IPS-18c (cell line): ENCODE measurements around the gene ZFP36.

Experiments used
- H3K4me3 ChIP-seq: 2 replicates; pipeline ENCODE4 v1.7.0; 2013; ENCODE audit warnings: low read depth, mild to moderate bottlenecking, low read length, moderate library complexity; ENCODE audit not compliant: insufficient read depth
- H3K9me3 ChIP-seq: one replicate; pipeline ENCODE4 v1.6.1; 2013; ENCODE audit warnings: mild to moderate bottlenecking, low read length, moderate library complexity; ENCODE audit not compliant: control insufficient read depth, insufficient read depth

ZFP36 gene

DNA sequence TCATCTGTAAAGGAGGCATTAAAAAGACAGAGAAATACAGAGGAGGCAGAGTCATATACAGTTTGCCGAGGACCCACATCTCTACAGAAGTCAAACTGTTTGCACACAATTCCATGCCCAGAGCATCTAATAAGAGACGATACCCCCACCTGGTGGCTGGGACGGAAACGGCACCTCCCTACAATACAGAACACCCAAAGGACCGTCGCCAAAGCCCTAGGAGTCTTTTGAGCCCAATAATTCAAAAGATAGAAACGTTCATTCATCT is 5.1 kb downstream of the ZFP36 start:
- Histone ChIP-seq H3K9me3 (no peaks in the 10 kb centered on the region), H3K4me3 (peak overlapping the region; percentile 35; the same call in 1 of the 2 replicates)

DNA sequence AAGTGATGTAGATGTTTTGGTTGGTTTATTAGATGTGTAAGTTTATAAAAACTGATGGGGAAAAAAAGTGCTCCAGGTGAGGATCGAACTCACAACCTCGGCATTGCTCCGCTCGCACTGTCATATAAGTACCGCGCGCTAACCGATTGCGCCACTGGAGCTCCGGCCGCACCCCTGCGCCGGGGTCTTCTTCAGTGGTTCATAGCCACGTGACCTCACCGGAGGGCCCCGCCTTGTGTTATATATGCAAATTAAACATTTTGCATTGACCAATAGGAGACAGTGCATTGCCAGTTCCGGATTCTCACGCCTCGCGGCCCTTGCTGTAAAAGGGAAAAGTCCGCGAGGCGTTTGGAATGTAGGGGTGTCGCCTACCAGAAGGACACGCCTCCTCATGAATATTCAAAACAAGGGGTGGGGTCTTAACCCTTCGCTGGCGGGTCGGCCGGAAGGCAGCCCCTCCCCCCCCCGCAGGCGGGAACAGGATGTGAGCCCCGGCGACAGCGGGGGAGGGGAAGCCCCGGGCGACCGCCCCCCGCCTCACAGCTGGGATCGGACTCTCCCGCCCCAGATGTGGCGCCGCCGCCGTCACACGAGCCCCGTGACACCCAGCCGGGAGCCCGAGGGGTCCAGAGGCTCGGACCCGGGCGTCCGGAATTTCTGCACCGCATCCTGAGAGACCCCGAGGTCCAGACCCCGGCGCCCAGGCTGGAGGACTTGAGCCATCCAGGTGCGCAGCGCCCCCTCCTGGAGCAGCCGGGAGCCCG is 5.6 kb downstream of the ZFP36 start, which contains the start of gene PLEKHG2:
Gene PLEKHG2 (plus strand): TSS at position 570 of the 767 bp plus-strand sequence. CDS start 1,418 bp downstream, outside the sequence.
- Histone ChIP-seq H3K9me3 (no peaks in the 10 kb centered on the region), H3K4me3 (peak within 1 kb of the TSS; percentile 96)

DNA sequence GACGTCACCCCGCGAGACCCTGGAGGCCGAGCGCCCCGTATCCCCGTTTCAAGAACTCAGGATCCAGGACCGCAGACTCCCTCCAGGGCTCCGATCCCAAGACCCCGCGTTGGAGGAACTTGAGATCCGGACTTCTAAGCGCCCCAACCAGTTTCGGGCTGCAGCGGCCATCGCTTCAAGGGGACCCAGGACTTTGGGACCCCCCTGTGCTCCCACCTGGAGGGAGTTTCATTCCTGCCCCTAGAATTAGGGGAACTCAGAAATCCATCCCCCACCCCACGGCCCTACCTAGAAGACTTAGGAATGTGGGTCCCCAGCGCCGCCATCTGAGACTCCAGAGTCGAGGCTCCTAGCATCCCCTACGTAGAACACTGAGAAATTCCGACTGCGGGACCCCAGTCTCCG is 6.2 kb downstream of the ZFP36 start:
- no peaks in the 10 kb centered on the region for H3K9me3 ChIP-seq
- H3K4me3 ChIP-seq, result peak overlapping the region; percentile 96

DNA sequence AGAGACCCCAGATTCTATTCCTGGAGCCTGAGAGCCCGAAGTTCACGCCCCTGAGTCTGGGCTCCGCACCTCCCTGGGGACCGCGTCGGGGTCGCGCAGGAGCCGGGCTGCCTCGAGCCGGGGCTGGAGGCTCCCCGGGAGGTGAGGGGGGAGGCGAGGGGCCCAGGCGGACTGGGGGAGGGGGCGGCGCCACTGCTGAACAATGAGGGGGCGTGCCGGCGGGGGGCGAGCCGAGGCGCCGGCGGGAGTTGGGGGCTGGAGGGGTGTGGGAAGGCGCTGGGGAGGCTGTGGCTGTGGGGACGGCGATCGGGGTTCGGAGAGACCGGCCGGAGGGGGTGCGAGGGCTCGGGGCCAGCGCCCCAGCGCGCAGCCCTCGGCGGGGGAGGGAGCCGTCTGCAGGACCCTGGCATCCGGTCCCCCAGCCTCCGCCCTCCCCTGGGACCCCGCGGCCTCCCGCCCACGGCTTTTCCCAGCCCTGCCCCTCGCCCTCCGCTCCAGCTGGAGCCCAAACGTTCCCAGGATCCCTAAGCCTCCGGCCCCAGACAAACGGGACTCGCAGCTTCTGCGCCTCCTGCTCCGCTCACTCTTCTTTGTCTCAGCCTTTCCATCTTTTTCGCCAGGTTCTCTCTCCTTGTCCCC is 6.7 kb downstream of the ZFP36 start:
- peak overlapping the region; percentile 96 for H3K4me3 ChIP-seq
- no peaks in the 10 kb centered on the region for H3K9me3 ChIP-seq

DNA sequence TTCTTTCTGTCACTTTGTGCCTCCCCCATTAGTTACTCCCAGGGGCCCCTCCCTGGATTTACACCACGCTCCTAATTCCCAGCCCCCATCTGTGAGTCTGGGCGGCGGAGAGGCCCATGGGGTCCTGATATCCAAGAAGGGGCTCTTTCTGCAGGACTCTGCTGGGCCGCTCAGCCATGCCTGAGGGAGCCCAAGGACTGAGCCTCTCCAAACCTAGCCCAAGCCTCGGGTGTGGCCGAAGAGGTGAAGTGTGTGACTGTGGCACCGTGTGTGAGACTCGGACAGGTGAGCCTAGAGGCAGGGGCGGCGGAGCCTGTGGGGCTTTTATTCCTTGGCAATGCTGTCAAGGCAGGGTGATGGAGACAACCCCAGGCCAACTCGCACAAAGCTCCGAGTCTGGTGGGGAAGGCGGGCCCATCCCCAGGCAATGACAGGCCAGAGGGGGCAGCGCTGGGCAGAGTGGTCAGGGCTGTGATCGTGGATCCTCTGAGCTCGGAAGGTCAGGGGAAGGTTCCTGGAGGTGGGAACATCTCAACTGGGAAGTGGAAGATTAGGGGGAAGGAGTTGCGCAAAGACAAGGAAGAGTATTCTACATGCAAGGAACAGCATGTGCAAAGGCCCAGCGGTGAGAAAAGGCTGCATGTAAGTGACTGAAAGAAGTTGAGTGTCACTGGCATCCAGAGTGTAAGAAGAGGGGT is 7.4 kb downstream of the ZFP36 start:
- H3K9me3 ChIP-seq, result no peaks in the 10 kb centered on the region
- H3K4me3 ChIP-seq, result peak overlapping the region; percentile 96

DNA sequence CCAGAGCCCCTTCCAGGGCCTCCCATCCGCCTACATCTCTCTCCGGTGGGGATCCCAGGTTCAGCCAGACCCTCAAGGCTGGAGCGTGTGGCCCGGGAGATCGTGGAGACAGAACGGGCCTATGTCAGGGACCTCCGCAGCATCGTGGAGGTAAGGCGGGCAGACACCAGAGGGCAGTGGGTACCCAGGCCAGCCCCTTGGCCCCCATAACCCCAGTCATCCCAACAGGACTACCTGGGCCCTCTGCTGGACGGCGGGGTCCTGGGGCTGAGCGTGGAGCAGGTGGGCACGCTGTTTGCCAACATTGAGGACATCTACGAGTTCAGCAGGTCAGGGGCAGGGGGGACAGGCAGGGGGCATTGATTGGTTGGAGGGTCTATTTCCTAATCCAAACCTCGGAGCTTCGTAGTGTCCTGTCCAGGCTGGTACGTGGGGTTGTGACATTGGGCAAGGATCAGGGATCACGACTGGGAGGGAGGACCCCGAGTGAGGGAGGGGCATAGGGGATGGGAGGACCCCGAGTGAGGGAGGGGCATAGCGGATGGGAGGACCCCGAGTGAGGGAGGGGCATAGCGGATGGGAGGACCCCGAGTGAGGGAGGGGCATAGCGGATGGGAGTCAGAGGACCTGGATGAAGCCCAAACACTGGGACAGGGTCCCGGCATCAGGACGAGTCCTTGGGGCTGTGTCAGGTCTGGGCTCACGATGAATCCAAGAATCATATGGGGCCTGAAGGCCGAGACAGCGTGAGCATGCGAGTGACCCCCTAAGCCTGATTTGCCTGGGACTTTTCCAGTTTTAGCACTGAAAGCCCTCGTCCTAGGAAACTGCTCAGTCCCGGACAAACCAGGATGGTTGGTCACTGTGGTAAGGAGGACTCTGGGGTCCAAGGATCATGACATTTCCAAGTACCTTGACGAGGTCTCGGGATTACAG is 8.7 kb downstream of the ZFP36 start:
- Histone ChIP-seq H3K4me3 (peak overlapping the region; percentile 22; the same call in 1 of the 2 replicates), H3K9me3 (no peaks in the 10 kb centered on the region)

DNA sequence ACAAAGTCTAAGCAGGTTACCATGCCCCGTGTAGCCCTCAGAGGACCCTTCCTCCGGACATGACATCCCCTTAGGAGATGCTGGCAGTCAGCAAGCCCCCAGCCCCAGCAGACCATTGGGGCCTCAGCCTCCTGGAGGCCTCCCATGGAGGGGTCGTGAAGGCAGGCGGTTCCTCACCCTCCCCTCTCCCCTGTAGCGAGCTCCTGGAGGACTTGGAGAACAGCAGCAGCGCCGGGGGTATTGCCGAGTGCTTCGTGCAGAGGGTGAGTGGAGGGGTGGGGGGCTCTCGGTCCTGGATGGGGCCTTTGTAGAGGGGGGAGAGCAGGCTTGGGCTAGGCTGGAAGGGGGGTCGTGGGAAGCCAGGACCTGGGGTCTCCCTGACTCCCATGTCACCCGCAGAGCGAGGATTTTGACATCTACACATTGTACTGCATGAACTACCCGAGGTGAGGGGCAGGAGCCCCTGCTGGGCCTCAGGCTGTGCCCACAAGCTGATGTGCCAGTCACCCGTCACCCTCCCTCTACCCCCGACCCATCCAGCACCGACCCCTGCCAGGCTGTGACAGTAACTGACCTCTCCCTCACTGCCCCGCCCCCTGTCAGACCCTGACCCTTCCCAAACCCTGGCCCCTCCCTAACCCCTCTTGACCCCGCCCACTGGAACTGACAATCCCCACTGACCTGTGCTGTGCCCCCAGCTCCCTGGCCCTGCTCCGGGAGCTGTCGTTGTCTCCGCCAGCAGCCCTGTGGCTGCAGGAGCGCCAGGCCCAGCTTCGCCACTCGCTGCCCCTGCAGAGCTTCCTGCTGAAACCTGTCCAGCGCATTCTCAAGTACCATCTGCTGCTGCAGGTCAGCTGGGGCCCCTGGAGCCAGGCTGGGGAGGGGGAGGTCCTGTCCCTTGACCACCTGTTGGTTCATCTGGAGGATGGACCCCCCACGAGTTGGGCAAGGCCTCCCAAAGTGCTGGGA is 9.8 kb downstream of the ZFP36 start:
- no peak overlapping the region; the same call in 1 of the 2 replicates for H3K4me3 ChIP-seq
- H3K9me3 ChIP-seq, result no peaks in the 10 kb centered on the region

DNA sequence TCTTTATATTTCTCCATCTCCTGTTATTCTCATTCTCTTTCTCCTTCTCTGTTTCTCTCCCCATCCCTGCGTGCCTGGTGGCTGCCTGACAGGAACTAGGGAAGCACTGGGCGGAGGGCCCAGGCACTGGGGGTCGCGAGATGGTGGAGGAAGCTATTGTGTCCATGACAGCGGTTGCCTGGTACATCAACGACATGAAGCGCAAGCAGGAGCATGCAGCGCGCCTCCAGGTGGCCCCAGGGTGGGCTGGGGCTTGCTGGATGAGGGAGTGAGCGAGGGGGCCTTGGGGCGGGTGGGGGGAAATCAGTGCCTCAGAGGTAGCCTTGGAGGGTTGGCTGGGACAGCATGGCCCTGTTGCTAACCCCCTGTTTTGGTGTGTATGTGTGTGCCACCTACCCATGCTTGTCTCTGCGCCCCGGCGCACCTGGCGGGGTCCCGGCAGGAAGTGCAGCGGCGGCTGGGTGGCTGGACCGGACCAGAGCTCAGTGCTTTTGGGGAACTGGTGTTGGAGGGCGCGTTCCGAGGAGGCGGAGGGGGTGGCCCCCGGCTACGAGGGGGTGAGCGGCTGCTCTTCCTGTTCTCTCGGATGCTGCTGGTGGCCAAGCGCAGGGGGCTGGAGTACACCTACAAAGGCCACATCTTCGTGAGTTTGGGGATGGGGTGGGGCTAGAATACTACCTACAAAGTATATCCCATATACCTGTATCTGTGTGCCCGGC is 11.0 kb downstream of the ZFP36 start:
- H3K9me3 ChIP-seq, result no peaks in the 10 kb centered on the region
- H3K4me3 ChIP-seq, result no peak overlapping the region

DNA sequence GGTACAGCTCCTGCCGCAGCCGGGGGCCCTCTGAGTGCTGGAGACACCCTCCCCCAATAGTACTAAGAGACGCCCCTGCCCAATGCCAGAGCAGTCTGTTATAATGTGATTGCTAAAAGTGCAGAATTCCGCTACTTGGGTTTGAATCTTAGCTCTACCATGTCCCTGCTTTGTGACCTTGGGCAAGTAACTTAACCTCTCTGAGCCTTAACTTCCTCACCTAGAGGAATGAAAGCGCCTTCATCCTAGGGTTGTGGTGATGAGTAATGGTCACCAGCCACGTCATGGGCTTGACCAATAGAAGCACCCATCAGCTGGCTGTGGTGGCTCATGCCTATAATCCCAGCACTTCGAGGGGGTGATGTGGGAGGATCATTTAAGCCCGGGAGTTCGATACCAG is 12.4 kb downstream of the ZFP36 start:
- H3K9me3 ChIP-seq, result no peaks in the 10 kb centered on the region
- H3K4me3 ChIP-seq, result no peak overlapping the region

DNA sequence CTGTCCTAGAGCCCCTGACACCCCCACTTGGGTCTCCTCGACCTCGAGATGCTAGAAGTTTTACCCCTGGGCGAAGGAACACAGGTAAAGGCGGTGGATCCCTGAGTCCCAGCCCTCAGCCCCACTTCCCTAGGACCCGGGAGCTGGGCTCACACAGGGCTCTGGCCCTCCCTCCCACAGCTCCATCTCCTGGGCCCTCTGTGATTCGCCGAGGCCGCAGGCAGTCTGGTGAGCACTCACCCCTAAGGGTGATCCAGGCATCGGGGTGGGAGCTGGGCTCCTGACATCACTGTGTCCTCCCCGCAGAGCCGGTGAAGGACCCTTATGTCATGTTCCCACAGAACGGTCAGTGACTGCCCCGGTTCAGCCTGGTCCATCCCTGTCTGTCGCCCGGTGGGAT is 14.1 kb downstream of the ZFP36 start:
- H3K4me3 ChIP-seq, result no peak overlapping the region
- H3K9me3 ChIP-seq, result no peaks in the 10 kb centered on the region

DNA sequence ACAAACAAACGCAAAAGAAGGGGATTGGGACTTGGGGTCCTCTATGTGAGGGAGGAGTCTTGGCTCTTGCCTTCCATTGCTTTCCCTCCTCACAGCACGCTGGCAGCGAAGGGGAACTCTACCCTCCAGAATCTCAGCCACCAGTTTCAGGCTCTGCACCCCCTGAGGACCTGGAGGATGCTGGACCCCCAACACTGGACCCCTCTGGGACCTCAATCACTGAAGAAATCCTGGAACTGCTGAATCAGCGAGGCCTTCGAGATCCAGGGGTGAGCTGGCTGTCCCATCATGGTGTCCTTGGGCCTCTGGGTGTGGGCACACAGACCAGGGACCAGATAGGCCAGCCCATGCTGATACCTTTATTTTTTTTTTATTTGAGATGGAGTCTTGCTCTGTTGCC is 15.4 kb downstream of the ZFP36 start:
- Histone ChIP-seq H3K4me3 (no peak overlapping the region), H3K9me3 (no peaks in the 10 kb centered on the region)

DNA sequence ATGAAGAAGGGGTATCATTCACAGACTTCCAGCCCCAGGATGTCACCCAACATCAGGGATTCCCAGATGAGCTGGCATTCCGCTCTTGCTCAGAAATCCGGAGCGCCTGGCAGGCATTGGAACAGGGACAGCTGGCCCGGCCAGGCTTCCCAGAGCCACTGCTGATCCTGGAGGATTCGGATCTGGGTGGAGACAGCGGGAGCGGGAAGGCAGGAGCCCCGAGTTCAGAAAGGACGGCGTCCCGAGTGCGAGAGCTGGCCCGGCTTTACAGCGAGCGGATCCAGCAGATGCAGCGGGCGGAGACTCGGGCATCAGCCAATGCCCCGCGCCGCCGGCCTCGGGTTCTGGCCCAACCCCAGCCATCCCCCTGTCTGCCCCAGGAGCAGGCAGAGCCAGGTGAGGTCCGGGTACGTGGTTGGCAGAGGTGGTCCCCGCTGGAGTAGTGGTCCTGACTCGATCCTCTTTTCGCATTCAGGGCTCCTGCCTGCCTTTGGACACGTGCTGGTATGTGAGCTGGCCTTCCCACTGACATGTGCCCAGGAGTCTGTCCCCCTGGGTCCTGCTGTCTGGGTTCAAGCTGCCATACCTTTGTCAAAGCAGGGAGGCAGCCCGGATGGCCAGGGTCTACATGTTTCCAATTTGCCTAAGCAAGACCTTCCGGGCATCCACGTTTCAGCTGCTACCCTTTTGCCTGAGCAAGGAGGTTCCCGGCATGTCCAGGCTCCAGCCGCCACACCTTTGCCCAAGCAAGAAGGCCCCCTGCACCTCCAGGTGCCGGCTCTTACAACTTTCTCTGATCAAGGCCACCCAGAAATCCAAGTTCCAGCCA is 16.8 kb downstream of the ZFP36 start:
- H3K4me3 ChIP-seq, result no peak overlapping the region
- H3K9me3 ChIP-seq, result no peaks in the 10 kb centered on the region

DNA sequence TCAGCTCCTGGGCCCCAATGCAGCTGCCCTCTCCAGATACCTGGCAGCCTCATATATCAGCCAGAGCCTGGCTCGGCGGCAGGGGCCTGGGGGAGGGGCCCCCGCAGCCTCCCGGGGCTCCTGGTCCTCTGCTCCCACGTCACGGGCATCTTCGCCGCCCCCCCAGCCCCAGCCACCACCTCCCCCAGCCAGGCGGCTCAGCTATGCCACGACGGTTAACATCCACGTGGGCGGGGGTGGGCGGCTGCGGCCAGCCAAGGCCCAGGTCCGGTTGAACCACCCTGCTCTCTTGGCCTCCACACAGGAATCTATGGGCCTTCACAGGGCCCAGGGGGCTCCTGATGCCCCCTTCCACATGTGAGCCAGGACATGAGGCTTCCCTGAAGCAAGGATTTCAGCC is 18.3 kb downstream of the ZFP36 start:
- H3K9me3 ChIP-seq, result no peaks in the 10 kb centered on the region
- no peak overlapping the region for H3K4me3 ChIP-seq

DNA sequence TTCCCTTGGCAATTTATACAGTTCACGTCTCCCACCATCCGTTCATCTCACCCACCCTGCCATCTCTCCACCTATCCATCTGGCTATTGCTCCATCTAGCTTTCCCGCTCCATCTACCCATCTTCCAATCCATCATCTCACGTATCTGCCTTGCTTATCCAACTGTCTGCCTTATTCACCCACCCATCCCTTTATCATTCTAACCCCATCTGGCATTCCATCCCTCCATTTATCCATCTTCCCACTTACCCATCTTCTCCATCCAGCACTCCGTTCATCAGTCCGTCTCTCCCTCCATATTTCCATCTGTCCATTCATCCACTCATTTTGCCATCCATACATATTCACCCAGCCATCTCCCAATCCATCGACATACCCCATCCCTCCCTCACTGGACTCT is 19.1 kb downstream of the ZFP36 start:
- H3K4me3 ChIP-seq, result no peak overlapping the region
- H3K9me3 ChIP-seq, result no peaks in the 10 kb centered on the region

DNA sequence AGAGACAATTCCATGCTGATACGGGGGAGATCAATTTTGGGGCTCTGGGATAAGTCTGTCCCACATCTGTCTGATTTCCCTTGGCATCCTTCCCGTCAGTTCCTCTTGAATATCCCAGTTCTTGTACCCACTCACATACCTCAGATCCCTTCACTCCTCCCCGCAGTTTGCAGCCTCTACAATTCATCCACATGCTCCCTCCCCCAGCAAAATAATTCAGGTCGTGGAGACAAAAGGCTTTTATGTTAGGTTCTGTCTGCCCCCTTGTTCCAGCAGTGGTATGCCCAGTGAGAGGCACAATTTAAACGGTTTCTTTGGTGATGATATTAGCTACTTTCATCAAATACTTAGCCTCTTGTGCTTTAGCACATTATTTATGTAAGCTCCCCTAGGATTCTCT is 19.5 kb downstream of the ZFP36 start:
- H3K4me3 ChIP-seq, result no peak overlapping the region
- no peaks in the 10 kb centered on the region for H3K9me3 ChIP-seq
